SK-N-SH (cell line): ENCODE measurements around the gene PTTG1IP2. TPM values are rescaled to one million over a fixed set of nuclear protein-coding genes. Genes with fewer than 3 reads are reported as not detected.
A peak's percentile ranks its signal among the peaks of the same experiment; 100 is the strongest.

ENCODE experiments used
- CTCF ChIA-PET: fragments of 300-600, 350-600 bp; formaldehyde crosslinking; extraction: SDS; loops from one replicate; lab custom pipeline; 2021; lab: Yijun Ruan, JAX
- POLR2A ChIA-PET: fragments of 350-600 bp; sonication (Branson Sonifier 250); formaldehyde crosslinking; extraction: SDS; loops from one replicate; lab custom pipeline; 2020; ENCODE audit warnings: antibody characterized with exemption, inconsistent platforms; lab: Yijun Ruan, JAX
- DNase-seq: peaks from one replicate; pipeline ENCODE4 v3.0.0; 2012
- H2AFZ ChIP-seq: fragments of 200-600 bp; sonication (generic); 2 replicates; pipeline ENCODE4 v1.8.1; 2016; ENCODE audit warnings: antibody characterized with exemption, mild to moderate bottlenecking, low read depth
- H3F3A ChIP-seq: fragments of 200-600 bp; sonication (generic); replicated peaks from 2 replicates; pipeline ENCODE3; 2016; ENCODE audit warnings: antibody characterized with exemption, mild to moderate bottlenecking; ENCODE audit not compliant: insufficient read depth
- H3K27ac ChIP-seq, 2 experiments: fragments of 200-500 bp in 1 of 2; fragments of 200-600 bp in 1 of 2; sonication (Bioruptor generic) in 1 of 2; sonication (generic), shearing (Covaris generic) in 1 of 2; 2 replicates each; pipeline versions ENCODE4 v1.5.1 to v1.6.1; 2014 to 2016; ENCODE audit warnings: low read depth in 2 of 2, inconsistent platforms in 1 of 2, low read length in 1 of 2, mild to moderate bottlenecking in 1 of 2, mixed read lengths in 1 of 2
- H3K27me3 ChIP-seq: fragments of 200-600 bp; sonication (generic), shearing (Covaris generic); 2 replicates; pipeline ENCODE4 v1.6.1; 2016; ENCODE audit warnings: mixed run types; ENCODE audit not compliant: insufficient read depth
- H3K36me3 ChIP-seq, 2 experiments: fragments of 200-500 bp in 1 of 2; fragments of 200-600 bp in 1 of 2; sonication (Bioruptor generic) in 1 of 2; sonication (generic) in 1 of 2; replicated peaks in 1 of 2; 2 replicates each; pipeline versions ENCODE3 to v1.5.1; 2014 to 2016; ENCODE audit warnings: low read length in 1 of 2, mild to moderate bottlenecking in 1 of 2; ENCODE audit not compliant: insufficient read depth in 2 of 2, control insufficient read depth in 1 of 2
- H3K4me1 ChIP-seq, 2 experiments: fragments of 200-500 bp in 1 of 2; fragments of 200-600 bp in 1 of 2; sonication (Bioruptor generic) in 1 of 2; sonication (generic), shearing (Covaris generic) in 1 of 2; 2 replicates each; pipeline versions ENCODE4 v1.5.1 to v1.6.1; 2014 to 2016; ENCODE audit warnings: low read depth in 1 of 2, low read length in 1 of 2, mixed run types in 1 of 2; ENCODE audit not compliant: insufficient read depth in 2 of 2, control insufficient read depth in 1 of 2
- H3K4me2 ChIP-seq: fragments of 200-600 bp; sonication (generic), shearing (Covaris generic); 2 replicates; pipeline ENCODE4 v1.6.1; 2017; ENCODE audit warnings: mixed run types
- H3K4me3 ChIP-seq, 2 experiments: fragments of 200-500 bp in 1 of 2; fragments of 200-600 bp in 1 of 2; sonication (Bioruptor generic) in 1 of 2; sonication (generic), shearing (Covaris generic) in 1 of 2; 2 replicates each; pipeline versions ENCODE4 v1.5.1 to v1.8.1; 2014 to 2016; ENCODE audit warnings: low read depth in 2 of 2, inconsistent platforms in 1 of 2, low read length in 1 of 2, mild to moderate bottlenecking in 1 of 2, mixed read lengths in 1 of 2, moderate library complexity in 1 of 2
- H3K79me2 ChIP-seq: fragments of 200-600 bp; sonication (generic); 2 replicates; pipeline ENCODE4 v1.8.1; 2017; ENCODE audit warnings: mild to moderate bottlenecking; ENCODE audit not compliant: insufficient read depth
- H3K9ac ChIP-seq: fragments of 200-600 bp; sonication (generic); 2 replicates; pipeline ENCODE4 v1.6.1; 2017; ENCODE audit warnings: mixed run types
- H3K9me2 ChIP-seq: fragments of 200-600 bp; sonication (generic); 2 replicates; pipeline ENCODE4 v1.6.1; 2017; ENCODE audit warnings: mixed run types
- H3K9me3 ChIP-seq: fragments of 200-600 bp; sonication (generic); 2 replicates; pipeline ENCODE4 v1.6.1; 2017; ENCODE audit warnings: mixed run types, mild to moderate bottlenecking, moderate library complexity
- H4K20me1 ChIP-seq: fragments of 200-600 bp; sonication (generic); 2 replicates; pipeline ENCODE4 v1.6.1; 2017; ENCODE audit warnings: mild to moderate bottlenecking, mixed run types; ENCODE audit not compliant: insufficient read depth
- CHD2 ChIP-seq: fragments of 150-350 bp; IDR thresholded peaks from 2 replicates; pipeline ENCODE4 v1.6.1; 2018; ENCODE audit warnings: low read length; ENCODE audit not compliant: partially characterized antibody
- EP300 ChIP-seq, 2 experiments: IDR thresholded peaks; 2 replicates each; pipeline versions ENCODE4 v1.4.0 to v1.6.1; 2012; ENCODE audit warnings: borderline replicate concordance in 1 of 2, low read depth in 1 of 2, low read length in 1 of 2
- EZH2phosphoT487 ChIP-seq: fragments of 200-600 bp; sonication (generic); IDR thresholded peaks from 2 replicates; pipeline ENCODE4 v1.6.1; 2017; ENCODE audit warnings: low read depth, mixed run types, mild to moderate bottlenecking, antibody characterized with exemption, moderate library complexity, borderline replicate concordance
- FOSL2 ChIP-seq: IDR thresholded peaks from 2 replicates; pipeline ENCODE4 v1.4.0; 2012; ENCODE audit warnings: low read depth, mild to moderate bottlenecking, moderate library complexity, borderline replicate concordance
- JUND ChIP-seq: IDR thresholded peaks from 2 replicates; pipeline ENCODE4 v1.4.0; 2012
- MEF2A ChIP-seq: IDR thresholded peaks from 2 replicates; pipeline ENCODE4 v1.4.0; 2012; ENCODE audit warnings: low read depth, borderline replicate concordance
- NFIC ChIP-seq: IDR thresholded peaks from 2 replicates; pipeline ENCODE4 v1.4.0; 2012; ENCODE audit warnings: borderline replicate concordance
- NRF1 ChIP-seq: IDR thresholded peaks from 2 replicates; pipeline ENCODE4 v1.6.1; 2012; ENCODE audit warnings: low read depth, mild to moderate bottlenecking, low read length
- POLR2AphosphoS5 ChIP-seq: IDR thresholded peaks from 2 replicates; pipeline ENCODE4 v1.6.1; 2012; ENCODE audit warnings: low read depth, low read length
- RCOR1 ChIP-seq: fragments of 150-350 bp; IDR thresholded peaks from 2 replicates; pipeline ENCODE4 v1.6.1; 2017; ENCODE audit warnings: antibody characterized with exemption, low read length
- RFX5 ChIP-seq: IDR thresholded peaks from 2 replicates; pipeline ENCODE4 v1.6.1; 2012; ENCODE audit warnings: mild to moderate bottlenecking, improper control_type of control experiment, low read length
- RXRA ChIP-seq: IDR thresholded peaks from 2 replicates; pipeline ENCODE4 v1.4.0; 2012; ENCODE audit warnings: low read depth, mild to moderate bottlenecking, borderline replicate concordance
- SMC3 ChIP-seq: IDR thresholded peaks from 2 replicates; pipeline ENCODE4 v1.6.1; 2012; ENCODE audit warnings: low read depth, low read length, improper control_type of control experiment
- TCF12 ChIP-seq: IDR thresholded peaks from 2 replicates; pipeline ENCODE4 v1.4.0; 2012
- whole genome bisulfite sequencing: methylation state at CpG from one replicate; pipeline ENCODE4 v1.1.6; 2017; ENCODE audit warnings: low lambda C conversion rate; 5-methylcytosine and 5-hydroxymethylcytosine counted together
- polyA plus RNA-seq, 3 experiments: library from polyadenylated mRNA; depleted of rRNA; stranded (reverse); fragments of >200 nt; gene quantifications; 2 replicates each; pipeline ENCODE4 v1.2.3, GENCODE V29; 2012
- TF ChIP-seq, protein P1 (sequence below): fragments of 150-350 bp; IDR thresholded peaks from 2 replicates; pipeline ENCODE4 v1.6.1; 2017; ENCODE audit warnings: antibody characterized with exemption, low read length, low read depth, borderline replicate concordance
- TF ChIP-seq, protein P2 (sequence below): IDR thresholded peaks from 2 replicates; pipeline ENCODE4; 2012
- TF ChIP-seq, protein P3 (sequence below): IDR thresholded peaks from 2 replicates; pipeline ENCODE4 v1.4.0; 2012; ENCODE audit warnings: low read depth
- TF ChIP-seq, protein P4 (sequence below): IDR thresholded peaks from 2 replicates; pipeline ENCODE4 v1.4.0; 2012; ENCODE audit warnings: low read depth, borderline replicate concordance
- TF ChIP-seq, protein P5 (sequence below): fragments of 150-350 bp; IDR thresholded peaks from 2 replicates; pipeline ENCODE4 v1.6.1; 2016; ENCODE audit warnings: mild to moderate bottlenecking, low read depth, low read length
- TF ChIP-seq, protein P6 (sequence below): IDR thresholded peaks from 2 replicates; pipeline ENCODE4 v1.4.0; 2012; ENCODE audit warnings: low read depth, borderline replicate concordance
- TF ChIP-seq, protein P7 (sequence below): fragments of 200-600 bp; sonication (generic); IDR thresholded peaks from 2 replicates; pipeline ENCODE4 v1.6.1; 2017; ENCODE audit warnings: antibody characterized with exemption, mild to moderate bottlenecking, moderate library complexity

Gene PTTG1IP2
- polyA plus RNA-seq, 1 of the 3 experiments (the other 2 are of a cell fraction) = not detected

DNA sequence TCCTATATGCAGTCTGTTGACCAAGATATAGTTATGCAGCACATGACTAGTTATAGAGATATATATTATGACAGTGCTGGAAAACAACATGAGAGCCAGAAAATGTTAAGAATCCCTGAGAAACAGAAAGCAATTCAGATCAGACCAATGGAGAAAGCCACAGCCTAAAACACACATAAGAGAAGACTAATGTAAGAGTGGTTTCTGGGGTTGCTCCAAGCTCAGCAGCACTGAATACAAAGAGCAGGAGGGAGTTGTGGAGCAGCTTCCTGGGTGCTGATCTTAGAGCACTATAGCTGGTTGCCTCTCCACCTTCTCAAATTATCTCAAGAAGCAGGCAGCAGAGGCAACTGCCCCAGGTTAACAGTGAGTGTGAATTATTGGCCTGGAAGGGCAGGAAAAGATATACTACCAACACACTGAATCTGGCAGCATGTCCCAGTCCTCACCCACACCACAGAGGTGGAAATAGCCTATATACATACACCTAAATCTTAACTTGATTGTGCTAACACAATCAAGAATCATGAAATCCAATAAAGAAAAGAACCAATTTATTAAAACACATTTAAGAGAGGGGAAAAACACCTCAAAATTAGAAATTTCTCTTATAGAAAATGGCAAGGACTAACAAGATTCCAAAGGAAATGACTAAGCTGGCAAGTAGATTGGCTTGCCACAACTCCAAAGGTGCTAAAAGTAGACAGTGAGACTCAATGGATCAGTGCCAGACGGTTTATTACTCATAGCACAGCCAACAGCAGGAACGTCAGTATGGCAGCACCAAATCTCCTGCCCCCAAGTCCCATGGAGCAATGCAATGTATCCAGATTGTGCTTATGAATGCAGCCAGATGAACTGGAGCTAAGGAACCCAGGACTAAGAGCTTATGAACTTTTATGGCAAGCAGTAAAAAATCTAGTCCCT is 5.1 kb downstream of the PTTG1IP2 start:
- Histone ChIP-seq H3K9ac (peak overlapping the region; percentile 4; the same call in 1 of the 2 replicates), H3K4me1 (peaks cover 0 to 16% of the 10 kb centered on the region in 2 experiments; a peak in 2 of 4 replicates), H3K9me2 (no peaks in the 10 kb centered on the region), H2AFZ (peak overlapping the region; percentile 6; the same call in 1 of the 2 replicates), H3K27me3 (no peaks in the 10 kb centered on the region), H3F3A (peaks cover 12% of the 10 kb centered on the region), H3K36me3 (no peaks in the 10 kb centered on the region), H3K27ac (peak overlapping the region; percentile 22 to 49; a peak in 3 of 4 replicates), H3K4me3 (no peak overlapping the region), H4K20me1 (no peaks in the 10 kb centered on the region), H3K9me3 (no peaks in the 10 kb centered on the region; the same call in 1 of the 2 replicates), H3K79me2 (no peaks in the 10 kb centered on the region), H3K4me2 (peak overlapping the region; percentile 16)
- CTCF ChIA-PET = interaction anchor here (1.0 to 2.0 kb wide), 3 partner anchors 19 to 47 kb away, joined by 3 to 6 read pairs (median 4); no protein-coding TSS in a partner anchor
- TF ChIP-seq JUND (peak; percentile 52), RCOR1 (no peak), TCF12 (peak; percentile 54), NFIC (peak; percentile 88), RFX5 (no peak), POLR2AphosphoS5 (no peak), SMC3 (no peak), EZH2phosphoT487 (no peak), RXRA (no peak), NRF1 (no peak), FOSL2 (peak; percentile 69; the same call in 1 of the 2 replicates), EP300 (IDR thresholded peaks at IDR 0.05; ENCODE audit: borderline replicate concordance in 1 of 2, low read depth in 1 of 2, low read length in 1 of 2) (peak in 1 of 2 experiments; percentile 53; a peak in 1 of 4 replicates), CHD2 (no peak), MEF2A (no peak)
- TF ChIP-seq, protein P1, sequence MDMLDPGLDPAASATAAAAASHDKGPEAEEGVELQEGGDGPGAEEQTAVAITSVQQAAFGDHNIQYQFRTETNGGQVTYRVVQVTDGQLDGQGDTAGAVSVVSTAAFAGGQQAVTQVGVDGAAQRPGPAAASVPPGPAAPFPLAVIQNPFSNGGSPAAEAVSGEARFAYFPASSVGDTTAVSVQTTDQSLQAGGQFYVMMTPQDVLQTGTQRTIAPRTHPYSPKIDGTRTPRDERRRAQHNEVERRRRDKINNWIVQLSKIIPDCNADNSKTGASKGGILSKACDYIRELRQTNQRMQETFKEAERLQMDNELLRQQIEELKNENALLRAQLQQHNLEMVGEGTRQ = no peak
- TF ChIP-seq, protein P2, sequence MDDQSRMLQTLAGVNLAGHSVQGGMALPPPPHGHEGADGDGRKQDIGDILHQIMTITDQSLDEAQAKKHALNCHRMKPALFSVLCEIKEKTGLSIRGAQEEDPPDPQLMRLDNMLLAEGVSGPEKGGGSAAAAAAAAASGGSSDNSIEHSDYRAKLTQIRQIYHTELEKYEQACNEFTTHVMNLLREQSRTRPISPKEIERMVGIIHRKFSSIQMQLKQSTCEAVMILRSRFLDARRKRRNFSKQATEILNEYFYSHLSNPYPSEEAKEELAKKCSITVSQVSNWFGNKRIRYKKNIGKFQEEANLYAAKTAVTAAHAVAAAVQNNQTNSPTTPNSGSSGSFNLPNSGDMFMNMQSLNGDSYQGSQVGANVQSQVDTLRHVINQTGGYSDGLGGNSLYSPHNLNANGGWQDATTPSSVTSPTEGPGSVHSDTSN = 0 out of 2 replicates have a peak, but pooled peaks have one; percentile 18
- TF ChIP-seq, protein P3, sequence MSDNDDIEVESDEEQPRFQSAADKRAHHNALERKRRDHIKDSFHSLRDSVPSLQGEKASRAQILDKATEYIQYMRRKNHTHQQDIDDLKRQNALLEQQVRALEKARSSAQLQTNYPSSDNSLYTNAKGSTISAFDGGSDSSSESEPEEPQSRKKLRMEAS = 0 out of 2 replicates have a peak, but pooled peaks have one; percentile 26
- TF ChIP-seq, protein P4, sequence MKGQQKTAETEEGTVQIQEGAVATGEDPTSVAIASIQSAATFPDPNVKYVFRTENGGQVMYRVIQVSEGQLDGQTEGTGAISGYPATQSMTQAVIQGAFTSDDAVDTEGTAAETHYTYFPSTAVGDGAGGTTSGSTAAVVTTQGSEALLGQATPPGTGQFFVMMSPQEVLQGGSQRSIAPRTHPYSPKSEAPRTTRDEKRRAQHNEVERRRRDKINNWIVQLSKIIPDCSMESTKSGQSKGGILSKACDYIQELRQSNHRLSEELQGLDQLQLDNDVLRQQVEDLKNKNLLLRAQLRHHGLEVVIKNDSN = no peak
- TF ChIP-seq, protein P5, sequence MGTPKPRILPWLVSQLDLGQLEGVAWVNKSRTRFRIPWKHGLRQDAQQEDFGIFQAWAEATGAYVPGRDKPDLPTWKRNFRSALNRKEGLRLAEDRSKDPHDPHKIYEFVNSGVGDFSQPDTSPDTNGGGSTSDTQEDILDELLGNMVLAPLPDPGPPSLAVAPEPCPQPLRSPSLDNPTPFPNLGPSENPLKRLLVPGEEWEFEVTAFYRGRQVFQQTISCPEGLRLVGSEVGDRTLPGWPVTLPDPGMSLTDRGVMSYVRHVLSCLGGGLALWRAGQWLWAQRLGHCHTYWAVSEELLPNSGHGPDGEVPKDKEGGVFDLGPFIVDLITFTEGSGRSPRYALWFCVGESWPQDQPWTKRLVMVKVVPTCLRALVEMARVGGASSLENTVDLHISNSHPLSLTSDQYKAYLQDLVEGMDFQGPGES = no peak
- TF ChIP-seq, protein P6, sequence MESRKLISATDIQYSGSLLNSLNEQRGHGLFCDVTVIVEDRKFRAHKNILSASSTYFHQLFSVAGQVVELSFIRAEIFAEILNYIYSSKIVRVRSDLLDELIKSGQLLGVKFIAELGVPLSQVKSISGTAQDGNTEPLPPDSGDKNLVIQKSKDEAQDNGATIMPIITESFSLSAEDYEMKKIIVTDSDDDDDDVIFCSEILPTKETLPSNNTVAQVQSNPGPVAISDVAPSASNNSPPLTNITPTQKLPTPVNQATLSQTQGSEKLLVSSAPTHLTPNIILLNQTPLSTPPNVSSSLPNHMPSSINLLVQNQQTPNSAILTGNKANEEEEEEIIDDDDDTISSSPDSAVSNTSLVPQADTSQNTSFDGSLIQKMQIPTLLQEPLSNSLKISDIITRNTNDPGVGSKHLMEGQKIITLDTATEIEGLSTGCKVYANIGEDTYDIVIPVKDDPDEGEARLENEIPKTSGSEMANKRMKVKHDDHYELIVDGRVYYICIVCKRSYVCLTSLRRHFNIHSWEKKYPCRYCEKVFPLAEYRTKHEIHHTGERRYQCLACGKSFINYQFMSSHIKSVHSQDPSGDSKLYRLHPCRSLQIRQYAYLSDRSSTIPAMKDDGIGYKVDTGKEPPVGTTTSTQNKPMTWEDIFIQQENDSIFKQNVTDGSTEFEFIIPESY = no peak
- TF ChIP-seq, protein P7, sequence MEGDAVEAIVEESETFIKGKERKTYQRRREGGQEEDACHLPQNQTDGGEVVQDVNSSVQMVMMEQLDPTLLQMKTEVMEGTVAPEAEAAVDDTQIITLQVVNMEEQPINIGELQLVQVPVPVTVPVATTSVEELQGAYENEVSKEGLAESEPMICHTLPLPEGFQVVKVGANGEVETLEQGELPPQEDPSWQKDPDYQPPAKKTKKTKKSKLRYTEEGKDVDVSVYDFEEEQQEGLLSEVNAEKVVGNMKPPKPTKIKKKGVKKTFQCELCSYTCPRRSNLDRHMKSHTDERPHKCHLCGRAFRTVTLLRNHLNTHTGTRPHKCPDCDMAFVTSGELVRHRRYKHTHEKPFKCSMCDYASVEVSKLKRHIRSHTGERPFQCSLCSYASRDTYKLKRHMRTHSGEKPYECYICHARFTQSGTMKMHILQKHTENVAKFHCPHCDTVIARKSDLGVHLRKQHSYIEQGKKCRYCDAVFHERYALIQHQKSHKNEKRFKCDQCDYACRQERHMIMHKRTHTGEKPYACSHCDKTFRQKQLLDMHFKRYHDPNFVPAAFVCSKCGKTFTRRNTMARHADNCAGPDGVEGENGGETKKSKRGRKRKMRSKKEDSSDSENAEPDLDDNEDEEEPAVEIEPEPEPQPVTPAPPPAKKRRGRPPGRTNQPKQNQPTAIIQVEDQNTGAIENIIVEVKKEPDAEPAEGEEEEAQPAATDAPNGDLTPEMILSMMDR = no peak
- no peak for DNase-seq
- POLR2A ChIA-PET = no interaction called here
- 35% methylated on average over 2 of the region's 2 CpGs for WGBS
